HepG2 (cell line): ENCODE measurements around the gene THADA. TPM values are rescaled to one million over a fixed set of nuclear protein-coding genes. Genes with fewer than 3 reads are reported as not detected.

Experiments used
- IRF2 ChIP-seq: IDR thresholded peaks from 2 replicates; pipeline ENCODE4 v1.6.1; 2018; ENCODE audit warnings: missing genetic modification reagents, missing compliant biosample characterization
- KDM5A ChIP-seq: fragments of 200-600 bp; sonication (generic); IDR thresholded peaks from 2 replicates; pipeline ENCODE4 v1.7.0; 2018; ENCODE audit warnings: antibody characterized with exemption, mild to moderate bottlenecking, low read length, borderline replicate concordance
- MED1 ChIP-seq: sonication (generic); formaldehyde crosslinking; IDR thresholded peaks from 2 replicates; pipeline ENCODE4 v1.4.0; 2020; ENCODE audit warnings: missing genetic modification reagents
- REPIN1 ChIP-seq: sonication (generic); formaldehyde crosslinking; IDR thresholded peaks from 2 replicates; pipeline ENCODE4 v1.8.0; 2022; ENCODE audit warnings: missing genetic modification reagents, low read depth, mild to moderate bottlenecking, borderline replicate concordance
- USF2 ChIP-seq, 2 experiments: sonication (generic) in 1 of 2; formaldehyde crosslinking in 1 of 2; IDR thresholded peaks; 2 replicates each; pipeline versions ENCODE4 v1.5.1 to v1.6.1; 2011 to 2020; ENCODE audit warnings: borderline replicate concordance in 1 of 2, low read depth in 1 of 2, low read length in 1 of 2, mild to moderate bottlenecking in 1 of 2, missing genetic modification reagents in 1 of 2, moderate library complexity in 1 of 2
- ZFP1 ChIP-seq: IDR thresholded peaks from 2 replicates; pipeline ENCODE4 v1.6.1; 2016
- ZFP62 ChIP-seq: sonication (generic); formaldehyde crosslinking; IDR thresholded peaks from 2 replicates; pipeline ENCODE4 v1.4.0; 2020; ENCODE audit warnings: missing genetic modification reagents
- ZMYM2 ChIP-seq: sonication (generic); formaldehyde crosslinking; IDR thresholded peaks from 2 replicates; pipeline ENCODE4 v1.8.0; 2022; ENCODE audit warnings: mild to moderate bottlenecking, missing genetic modification reagents
- ZNF138 ChIP-seq: sonication (generic); formaldehyde crosslinking; IDR thresholded peaks from 2 replicates; pipeline ENCODE4 v1.5.0; 2020; ENCODE audit warnings: mild to moderate bottlenecking, low read depth, missing genetic modification reagents
- ZNF142 ChIP-seq: sonication (generic); formaldehyde crosslinking; IDR thresholded peaks from 2 replicates; pipeline ENCODE4 v1.4.0; 2020; ENCODE audit warnings: missing genetic modification reagents
- ZNF207 ChIP-seq: fragments of 450-650 bp; IDR thresholded peaks from 2 replicates; pipeline ENCODE4 v1.6.1; 2016; ENCODE audit warnings: antibody characterized with exemption, borderline replicate concordance
- ZNF251 ChIP-seq: sonication (generic); formaldehyde crosslinking; IDR thresholded peaks from 2 replicates; pipeline ENCODE4 v1.9.0; 2021; ENCODE audit warnings: mild to moderate bottlenecking, missing genetic modification reagents
- polyA plus RNA-seq, 8 experiments: library from polyadenylated mRNA; depleted of rRNA in 3 of 8; stranded (reverse) in 7 of 8; unstranded in 1 of 8; fragments of >200 nt; fragmentation: Illumina TruSeq in 4 of 8; extraction: Trizol in 4 of 8; gene quantifications; 2 replicates each; pipeline versions ENCODE4 v1.2.1 to v1.2.3, GENCODE V29; 2011 to 2016; ENCODE audit warnings: low read depth in 4 of 8, missing spikeins in 1 of 8, mixed read lengths in 1 of 8; ENCODE audit not compliant: insufficient read depth in 1 of 8
- total RNA-seq, 5 experiments: library from RNA; depleted of rRNA; stranded (reverse); fragments of >200 nt; fragmentation: Illumina TruSeq; extraction: Trizol; gene quantifications; 2 replicates each; pipeline ENCODE4 v1.2.3, GENCODE V29; 2016; ENCODE audit warnings: low read depth in 1 of 5
- TF ChIP-seq, protein P1 (sequence below): sonication (generic); formaldehyde crosslinking; IDR thresholded peaks from 2 replicates; pipeline ENCODE4 v1.9.0; 2021; ENCODE audit warnings: mild to moderate bottlenecking, missing genetic modification reagents

Gene THADA
- total and polyA plus RNA-seq, 2 of the 13 experiments (the other 11 are each of a cell fraction or from before 2014, with no cell fraction given): 12.7 to 21.7 TPM

DNA sequence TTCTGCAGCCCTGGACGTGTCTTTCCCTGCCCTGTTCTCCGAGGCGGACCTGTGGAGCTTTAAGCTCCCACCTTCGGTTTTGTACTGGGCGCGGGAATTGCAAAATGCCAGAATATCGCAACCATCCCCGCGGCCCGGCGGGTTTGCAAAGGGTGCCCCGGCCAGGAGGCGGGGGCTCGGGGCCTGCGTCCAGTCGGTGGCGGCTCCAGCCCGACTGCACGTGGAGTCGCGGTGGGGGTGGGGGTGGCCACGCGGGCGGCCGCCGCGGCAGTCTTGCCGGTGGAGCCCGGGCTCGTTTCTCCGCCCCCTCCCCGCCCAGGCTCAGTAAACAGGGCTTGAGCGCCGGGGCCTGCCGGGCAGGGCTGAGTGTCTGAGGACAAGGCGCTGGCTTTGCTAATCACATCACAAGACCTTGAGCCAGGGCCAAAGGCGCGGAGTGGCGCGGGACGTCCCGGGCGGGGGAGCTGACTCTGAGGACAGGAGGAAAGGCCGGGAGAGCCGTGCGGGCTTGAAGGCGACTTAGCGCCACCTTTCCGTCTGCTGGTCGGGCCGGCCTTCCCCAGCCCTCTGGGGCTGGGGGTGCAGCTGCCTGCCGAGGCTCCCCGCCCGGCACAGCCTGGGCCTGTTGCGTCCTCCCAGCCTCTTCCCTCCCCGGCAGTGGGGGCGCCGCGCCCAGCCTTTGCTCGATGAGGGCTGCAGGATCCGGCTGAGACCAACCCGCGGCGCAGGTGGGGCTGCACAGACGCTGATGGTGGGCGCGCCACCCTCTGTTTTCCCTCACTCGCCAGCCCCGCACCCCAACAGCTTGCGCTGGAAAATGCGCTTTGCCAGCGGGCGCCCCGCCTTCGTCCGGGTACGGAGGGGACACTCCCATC is 368.6 kb downstream of the THADA start (continued):
- peak; percentile 68 for TF ChIP-seq REPIN1 (CRISPR knock-in tag)
- TF ChIP-seq ZNF138 (CRISPR knock-in tag): no peak
- peak; percentile 45 for TF ChIP-seq ZFP1 (CRISPR knock-in tag)
- TF ChIP-seq ZMYM2 (CRISPR knock-in tag): peak; percentile 31; the same call in 1 of the 2 replicates
- no peak for TF ChIP-seq ZNF251 (CRISPR knock-in tag)
- no peak; the same call in 1 of the 2 replicates for TF ChIP-seq ZFP62
- peak; percentile 59; the same call in 1 of the 2 replicates for TF ChIP-seq KDM5A
- TF ChIP-seq ZNF207: no peak
- TF ChIP-seq ZNF142 (CRISPR knock-in tag): peak; percentile 82; the same call in 1 of the 2 replicates
- TF ChIP-seq USF2 (IDR thresholded peaks at IDR 0.05; ENCODE audit: low read depth, low read length): no peak
- TF ChIP-seq USF2 (CRISPR knock-in tag; IDR thresholded peaks at IDR 0.05; ENCODE audit: borderline replicate concordance): no peak; the same call in 1 of the 2 replicates
- TF ChIP-seq MED1 (CRISPR knock-in tag): peak; percentile 71
- TF ChIP-seq IRF2 (CRISPR knock-in tag): peak; percentile 73; the same call in 1 of the 2 replicates
- TF ChIP-seq, protein P1, sequence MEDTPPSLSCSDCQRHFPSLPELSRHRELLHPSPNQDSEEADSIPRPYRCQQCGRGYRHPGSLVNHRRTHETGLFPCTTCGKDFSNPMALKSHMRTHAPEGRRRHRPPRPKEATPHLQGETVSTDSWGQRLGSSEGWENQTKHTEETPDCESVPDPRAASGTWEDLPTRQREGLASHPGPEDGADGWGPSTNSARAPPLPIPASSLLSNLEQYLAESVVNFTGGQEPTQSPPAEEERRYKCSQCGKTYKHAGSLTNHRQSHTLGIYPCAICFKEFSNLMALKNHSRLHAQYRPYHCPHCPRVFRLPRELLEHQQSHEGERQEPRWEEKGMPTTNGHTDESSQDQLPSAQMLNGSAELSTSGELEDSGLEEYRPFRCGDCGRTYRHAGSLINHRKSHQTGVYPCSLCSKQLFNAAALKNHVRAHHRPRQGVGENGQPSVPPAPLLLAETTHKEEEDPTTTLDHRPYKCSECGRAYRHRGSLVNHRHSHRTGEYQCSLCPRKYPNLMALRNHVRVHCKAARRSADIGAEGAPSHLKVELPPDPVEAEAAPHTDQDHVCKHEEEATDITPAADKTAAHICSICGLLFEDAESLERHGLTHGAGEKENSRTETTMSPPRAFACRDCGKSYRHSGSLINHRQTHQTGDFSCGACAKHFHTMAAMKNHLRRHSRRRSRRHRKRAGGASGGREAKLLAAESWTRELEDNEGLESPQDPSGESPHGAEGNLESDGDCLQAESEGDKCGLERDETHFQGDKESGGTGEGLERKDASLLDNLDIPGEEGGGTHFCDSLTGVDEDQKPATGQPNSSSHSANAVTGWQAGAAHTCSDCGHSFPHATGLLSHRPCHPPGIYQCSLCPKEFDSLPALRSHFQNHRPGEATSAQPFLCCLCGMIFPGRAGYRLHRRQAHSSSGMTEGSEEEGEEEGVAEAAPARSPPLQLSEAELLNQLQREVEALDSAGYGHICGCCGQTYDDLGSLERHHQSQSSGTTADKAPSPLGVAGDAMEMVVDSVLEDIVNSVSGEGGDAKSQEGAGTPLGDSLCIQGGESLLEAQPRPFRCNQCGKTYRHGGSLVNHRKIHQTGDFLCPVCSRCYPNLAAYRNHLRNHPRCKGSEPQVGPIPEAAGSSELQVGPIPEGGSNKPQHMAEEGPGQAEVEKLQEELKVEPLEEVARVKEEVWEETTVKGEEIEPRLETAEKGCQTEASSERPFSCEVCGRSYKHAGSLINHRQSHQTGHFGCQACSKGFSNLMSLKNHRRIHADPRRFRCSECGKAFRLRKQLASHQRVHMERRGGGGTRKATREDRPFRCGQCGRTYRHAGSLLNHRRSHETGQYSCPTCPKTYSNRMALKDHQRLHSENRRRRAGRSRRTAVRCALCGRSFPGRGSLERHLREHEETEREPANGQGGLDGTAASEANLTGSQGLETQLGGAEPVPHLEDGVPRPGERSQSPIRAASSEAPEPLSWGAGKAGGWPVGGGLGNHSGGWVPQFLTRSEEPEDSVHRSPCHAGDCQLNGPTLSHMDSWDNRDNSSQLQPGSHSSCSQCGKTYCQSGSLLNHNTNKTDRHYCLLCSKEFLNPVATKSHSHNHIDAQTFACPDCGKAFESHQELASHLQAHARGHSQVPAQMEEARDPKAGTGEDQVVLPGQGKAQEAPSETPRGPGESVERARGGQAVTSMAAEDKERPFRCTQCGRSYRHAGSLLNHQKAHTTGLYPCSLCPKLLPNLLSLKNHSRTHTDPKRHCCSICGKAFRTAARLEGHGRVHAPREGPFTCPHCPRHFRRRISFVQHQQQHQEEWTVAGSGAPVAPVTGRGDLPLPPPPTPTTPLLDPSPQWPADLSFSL (CRISPR knock-in tag): no peak
